CD4-positive, alpha-beta T cell treated with Interleukin-1 beta for 1 hour (primary cell): Measurements from ENCODE around the gene SYNE3.

Experiments used
- DNase-seq, 2 donors: peaks; one replicate each; pipeline ENCODE4 v3.0.0-alpha.2; 2020 to 2022

SYNE3 gene

DNA sequence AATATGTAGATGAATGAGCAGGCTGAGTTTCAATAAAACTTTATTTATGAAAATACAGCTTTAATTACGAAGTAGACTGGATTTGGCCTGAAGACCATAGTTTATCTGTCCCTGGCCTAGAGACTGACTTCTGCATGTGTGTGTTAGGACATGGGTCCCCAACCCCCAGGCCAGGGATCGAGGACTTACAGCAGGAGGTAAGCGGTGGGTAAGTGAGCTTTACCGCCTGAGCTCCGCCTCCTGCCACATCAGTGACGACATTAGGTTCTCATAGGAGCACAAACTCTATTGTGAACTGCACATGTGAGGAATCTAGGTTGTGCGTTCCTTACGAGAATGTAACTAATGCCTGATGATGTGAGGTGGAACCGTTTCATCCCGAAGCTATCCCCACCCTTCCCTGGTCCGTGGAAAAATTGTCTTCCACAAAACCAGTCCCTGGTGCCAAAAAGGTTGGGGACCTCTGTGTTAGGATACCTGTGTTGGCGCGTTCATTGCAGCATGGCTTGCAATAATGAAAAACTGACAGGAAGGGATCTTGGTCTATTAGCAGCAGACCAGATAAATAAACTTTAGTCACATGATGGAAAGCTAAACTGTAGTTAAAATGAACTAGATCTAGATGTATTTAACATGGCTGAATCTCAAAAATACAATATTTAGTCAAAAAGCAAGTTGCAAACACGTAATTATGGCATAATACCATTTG lies 22.5 kb upstream of the SYNE3 start:
- DNase-seq, result no peak

DNA sequence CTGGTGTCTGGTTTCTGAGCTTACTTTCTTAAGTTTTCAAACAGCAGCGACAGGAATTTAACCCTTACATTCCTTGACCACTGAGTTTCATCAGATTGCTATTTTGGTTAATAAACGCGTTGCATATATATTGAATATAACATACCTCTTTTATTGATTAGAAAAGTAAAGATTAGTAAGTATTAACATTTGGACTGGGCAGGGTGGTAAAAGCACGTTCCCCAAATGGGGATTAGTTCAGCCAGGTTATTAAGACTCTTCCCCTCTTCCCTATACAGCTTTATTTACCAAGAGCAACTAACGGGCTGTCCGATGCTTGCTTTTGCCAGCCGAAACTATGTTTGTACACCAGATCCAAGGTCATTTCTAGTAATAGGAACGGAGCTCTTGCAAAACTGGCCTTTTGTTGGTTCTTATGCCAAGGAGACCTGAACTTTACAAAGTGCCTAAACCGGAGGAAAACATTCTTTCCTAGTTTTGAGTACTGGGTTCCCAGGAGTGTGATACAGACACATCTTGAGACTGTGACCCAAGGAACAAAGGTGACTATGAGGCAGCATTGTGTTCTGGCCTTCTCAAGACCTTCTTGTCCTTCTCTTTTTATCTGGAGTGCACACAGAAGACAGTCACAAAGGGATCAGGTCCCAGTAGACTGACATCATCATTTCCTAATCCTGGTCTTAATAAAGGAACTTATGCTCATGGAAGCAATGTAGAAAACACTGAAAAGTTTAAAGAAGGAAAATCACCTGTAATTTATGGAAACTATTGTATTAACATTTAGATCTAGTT lies 21.0 kb upstream of the SYNE3 start:
- no peak for DNase-seq

DNA sequence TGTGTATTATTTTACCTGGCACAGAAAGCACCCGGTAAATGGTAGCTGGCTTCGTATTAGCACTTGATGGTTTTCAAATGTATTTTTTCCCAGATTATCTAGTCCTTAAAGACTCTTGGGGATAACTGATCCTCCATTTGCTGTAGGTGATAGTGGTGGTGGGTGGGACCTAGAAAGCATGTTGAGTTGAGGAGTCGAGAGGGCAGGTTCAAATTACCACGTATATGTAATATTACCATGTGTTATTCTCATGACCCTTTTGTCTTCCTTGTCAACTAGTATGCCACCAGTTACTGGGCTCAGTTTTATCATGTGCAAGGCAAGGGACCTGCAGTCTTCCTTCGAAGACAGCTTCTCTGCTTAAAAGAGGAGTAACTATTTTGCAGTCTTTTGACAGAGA lies 20.2 kb upstream of the SYNE3 start:
- no peak for DNase-seq

DNA sequence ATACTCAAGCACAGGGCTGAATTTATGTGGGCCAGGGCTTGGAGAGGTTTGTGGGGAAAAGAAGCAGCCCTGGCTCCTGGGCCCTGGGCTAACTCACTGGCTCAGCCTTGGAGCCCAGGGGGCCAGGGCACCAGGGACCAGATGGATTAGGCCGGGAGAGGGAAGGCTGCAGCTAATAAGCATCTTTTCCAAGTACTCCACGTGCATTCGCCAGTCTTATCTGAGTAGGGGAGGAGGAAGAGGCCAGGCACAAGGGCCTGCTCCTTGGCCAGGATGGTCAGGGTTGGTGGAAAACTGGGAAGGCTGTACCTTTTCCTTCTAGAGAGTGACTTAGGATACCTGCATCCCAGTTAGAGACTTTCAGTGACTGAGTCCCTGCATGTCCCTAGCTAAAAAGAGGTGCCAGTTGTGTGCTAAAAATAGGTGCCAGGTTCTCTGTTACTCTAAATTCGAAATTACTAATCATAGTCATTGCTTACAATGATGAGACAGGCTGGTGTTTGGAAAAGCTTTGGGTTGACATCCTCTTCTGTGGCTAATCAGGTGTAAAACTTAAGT lies 19.7 kb upstream of the SYNE3 start:
- DNase-seq, result no peak

DNA sequence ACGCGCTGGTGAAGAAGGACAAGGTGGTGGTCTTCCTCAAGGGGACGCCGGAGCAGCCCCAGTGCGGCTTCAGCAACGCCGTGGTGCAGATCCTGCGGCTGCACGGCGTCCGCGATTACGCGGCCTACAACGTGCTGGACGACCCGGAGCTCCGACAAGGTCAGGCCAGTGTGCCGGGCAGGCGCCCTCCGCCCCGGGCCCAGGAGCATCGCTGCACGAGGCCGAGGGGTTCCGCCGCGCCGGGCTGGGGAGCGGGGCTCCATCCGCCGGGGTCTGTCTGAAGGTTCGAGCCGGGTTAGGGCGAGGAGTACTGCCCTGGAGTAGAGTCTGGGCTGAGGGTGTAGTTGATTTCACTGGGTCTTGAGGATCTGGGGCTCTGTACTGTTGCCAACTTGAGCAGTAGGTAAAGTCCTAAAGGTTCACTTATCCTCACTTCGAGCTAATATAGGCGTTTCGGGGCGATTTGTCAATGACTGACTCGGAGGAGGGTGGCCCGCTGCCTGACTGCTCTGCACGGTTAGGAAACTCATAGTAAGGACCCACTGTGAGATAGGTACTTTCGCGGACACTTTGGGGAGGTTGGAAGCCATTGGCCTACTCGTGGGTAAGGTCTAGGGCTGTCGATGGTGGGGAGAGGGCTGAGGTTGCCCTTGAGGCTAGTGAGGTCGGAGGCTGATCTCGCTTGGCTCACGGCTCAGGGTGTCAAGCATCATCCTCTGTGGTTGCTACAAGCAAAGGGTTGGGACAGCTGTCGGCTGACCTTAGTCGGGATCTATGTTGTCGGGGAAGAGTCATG lies 19.0 kb upstream of the SYNE3 start:
- no peak for DNase-seq

- peak; percentile 99 to 100 for DNase-seq
Observed at GRCh38 chr14:95534299-95535225, 18.1 kb upstream of the SYNE3 start, which contains the start of gene GLRX5. Gene GLRX5, plus strand, starts transcription at chr14:95535050. Its CDS starts 40 bp downstream, at chr14:95535090.

DNA sequence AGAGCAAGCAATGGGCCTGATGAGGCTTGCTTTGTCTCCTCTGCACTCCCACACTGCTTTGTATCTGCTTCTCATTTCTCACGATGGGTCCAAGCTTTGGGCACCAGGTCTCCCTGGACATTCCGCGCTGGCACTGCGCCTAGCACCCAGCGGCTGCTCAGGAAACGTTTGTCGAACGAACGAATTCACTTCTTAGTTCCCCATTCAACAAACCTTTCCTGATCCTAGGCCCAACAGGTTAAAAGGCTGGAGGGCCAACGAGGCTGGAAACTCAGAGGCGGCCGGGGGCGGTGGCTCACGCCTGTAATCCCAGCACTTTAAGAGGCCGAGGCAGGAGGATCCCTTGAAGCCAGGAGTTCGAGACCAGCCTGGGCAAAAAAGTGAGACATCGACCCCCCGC lies 17.4 kb upstream of the SYNE3 start:
- no peak for DNase-seq

GRCh38 chr14:95533391-95533821 lies 17.0 kb upstream of the SYNE3 start:
- DNase-seq, result no peak

DNA sequence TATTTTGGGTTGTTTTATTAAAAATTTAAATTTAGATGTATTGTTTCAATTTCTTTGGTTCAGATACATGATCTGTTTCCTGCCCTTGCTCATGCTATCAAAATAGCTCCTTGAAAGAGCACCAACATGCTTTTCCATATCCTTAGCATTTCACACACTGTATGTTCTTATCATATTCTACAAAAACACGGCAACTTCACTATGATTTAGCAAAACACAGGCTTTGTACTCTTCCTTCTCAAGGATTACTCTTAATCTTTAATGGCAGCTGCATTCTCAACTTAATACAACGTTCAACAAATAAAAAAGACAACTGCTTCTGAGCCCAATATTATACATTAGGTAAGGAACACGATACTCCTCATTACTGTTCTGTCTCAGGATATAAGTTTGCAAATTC lies 15.5 kb upstream of the SYNE3 start:
- DNase-seq, result no peak

- DNase-seq, result no peak
Observed at GRCh38 chr14:95531473-95531872, 15.0 kb upstream of the SYNE3 start.

DNA sequence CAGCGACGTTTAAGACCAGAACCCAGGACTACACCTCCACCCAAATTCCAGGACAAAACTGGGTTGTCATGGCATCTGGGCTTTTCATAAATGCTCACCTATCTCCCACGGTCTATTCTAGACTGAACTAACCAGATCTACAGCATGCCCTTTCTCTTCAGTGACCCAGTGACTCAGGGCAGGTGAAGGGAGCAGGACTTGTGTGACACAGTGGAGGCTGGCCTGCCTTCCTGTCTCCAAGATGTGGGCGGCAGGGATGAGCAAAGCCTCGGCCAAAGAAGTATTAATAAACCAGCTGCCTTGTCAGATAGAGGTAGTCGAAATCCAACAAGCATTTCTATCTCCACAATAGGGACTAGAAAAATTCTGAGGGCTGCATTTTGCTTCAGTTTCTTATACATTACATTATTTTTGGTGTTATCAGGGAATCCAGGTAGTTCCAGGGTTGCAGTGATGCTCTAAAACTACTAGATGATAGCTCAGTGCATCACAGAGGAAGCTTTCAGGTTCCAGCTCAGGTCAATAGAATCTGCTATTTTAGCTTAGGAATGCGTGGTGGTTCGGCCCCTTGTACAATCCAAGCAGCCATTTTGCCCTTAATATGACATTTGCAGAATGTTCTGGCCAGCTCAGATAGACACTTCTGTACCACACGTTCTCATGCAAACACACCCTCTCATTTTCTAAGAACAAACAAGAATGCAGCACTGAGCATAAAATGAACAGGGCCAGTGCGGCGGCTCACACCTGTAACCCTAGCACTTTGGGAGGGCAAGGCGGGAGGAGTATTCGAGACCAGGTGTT lies 14.2 kb upstream of the SYNE3 start:
- no peak for DNase-seq

GRCh38 chr14:95529216-95529615 lies 12.8 kb upstream of the SYNE3 start:
- no peak for DNase-seq

DNA sequence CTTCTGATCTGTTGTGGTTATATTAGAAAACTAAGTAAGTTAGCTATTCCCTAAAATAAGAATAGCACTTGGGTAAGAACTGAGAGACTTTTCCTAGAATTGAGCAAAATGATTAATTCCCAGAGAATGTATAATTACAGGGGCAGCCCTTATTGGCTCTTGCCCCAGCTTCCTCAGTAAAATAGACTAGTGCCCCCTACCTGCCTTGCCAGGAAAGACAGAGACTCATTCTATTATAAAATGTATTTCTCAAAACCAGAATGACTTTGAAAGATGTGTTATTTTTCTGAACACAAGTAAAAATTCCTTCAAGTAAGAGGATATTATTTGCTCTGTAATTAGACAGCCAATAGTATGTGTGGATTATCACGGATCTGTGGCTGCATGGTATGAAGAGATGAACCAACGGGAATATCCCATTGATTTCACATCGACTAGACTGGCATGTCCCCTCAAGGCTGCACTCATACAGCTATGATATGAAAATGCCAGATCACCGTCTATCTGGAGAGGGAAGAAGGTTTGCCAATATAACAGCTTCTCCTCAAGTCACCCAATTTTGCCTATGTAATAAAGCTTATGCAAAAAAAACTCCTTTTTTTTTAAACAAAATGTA lies 11.0 kb upstream of the SYNE3 start:
- DNase-seq, result peak in 1 of 2 donors; percentile 67

DNA sequence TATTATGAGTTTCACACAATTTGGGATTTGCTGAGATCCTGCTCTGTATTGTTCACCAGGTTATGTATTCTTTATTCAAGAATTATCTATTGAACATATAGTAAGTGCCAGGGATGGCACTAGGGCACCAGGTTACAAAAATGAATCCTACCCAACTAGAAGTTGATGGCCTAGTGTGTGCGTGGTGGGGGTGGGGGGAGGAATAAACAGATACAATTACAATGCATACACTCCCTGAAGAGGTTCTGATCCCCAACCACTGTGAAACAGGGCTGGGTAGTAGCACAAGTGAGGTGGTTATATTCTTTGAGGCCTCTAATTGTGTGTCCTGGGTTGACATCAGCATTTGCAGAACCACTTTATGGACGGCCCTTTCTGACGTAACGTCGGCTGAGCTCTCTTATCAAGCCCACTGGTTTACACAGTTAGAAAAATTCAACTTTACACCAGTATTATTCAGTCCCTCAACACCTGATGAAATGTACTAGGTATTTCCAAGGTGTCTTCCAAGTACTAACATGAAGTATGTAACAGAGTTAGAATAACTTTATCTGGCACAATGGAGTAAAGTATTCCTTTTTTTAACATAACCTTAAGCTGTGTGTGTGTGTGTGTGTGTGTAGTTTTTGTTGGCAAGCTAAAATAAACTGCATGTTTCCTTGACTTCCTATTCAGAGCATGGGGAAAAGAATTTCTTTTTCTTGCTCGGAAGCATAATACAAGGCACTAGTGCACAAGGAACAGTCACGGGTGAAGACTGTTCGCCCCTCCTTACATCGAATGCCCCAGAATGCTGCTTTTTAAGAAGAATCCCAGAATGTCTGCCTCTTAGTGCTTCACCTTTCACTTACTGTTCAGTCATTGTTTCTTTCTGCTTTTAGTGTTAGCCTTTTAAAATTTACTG lies 10.3 kb upstream of the SYNE3 start:
- DNase-seq, result no peak

- no peak for DNase-seq
Observed at GRCh38 chr14:95525999-95526398, 9.5 kb upstream of the SYNE3 start.

- no peak for DNase-seq
Observed at GRCh38 chr14:95524706-95525512, 8.5 kb upstream of the SYNE3 start.

- DNase-seq, result peak; percentile 52 to 61
Observed at GRCh38 chr14:95523815-95524448, 7.5 kb upstream of the SYNE3 start.
